Loucy (cell line): ENCODE data around the gene TEX261.
A peak's percentile ranks its signal among the peaks of the same experiment; 100 is the strongest.

Experiments
- H2AFZ ChIP-seq: fragments of 200-600 bp; sonication (generic); 2 replicates; pipeline ENCODE4 v1.6.0; 2016; ENCODE audit warnings: antibody characterized with exemption, mild to moderate bottlenecking, low read length, moderate library complexity
- H3F3A ChIP-seq: fragments of 200-600 bp; 2 replicates; pipeline ENCODE4 v1.6.0; 2016; ENCODE audit warnings: antibody characterized with exemption, low read depth, mild to moderate bottlenecking
- H3K27me3 ChIP-seq: fragments of 200-600 bp; sonication (generic); 2 replicates; pipeline ENCODE4 v1.6.1; 2014; ENCODE audit warnings: low read length, mild to moderate bottlenecking; ENCODE audit not compliant: insufficient read depth, poor library complexity, severe bottlenecking
- H3K36me3 ChIP-seq: fragments of 200-600 bp; sonication (generic); 2 replicates; pipeline ENCODE4 v1.6.1; 2016; ENCODE audit warnings: low read length; ENCODE audit not compliant: insufficient read depth
- H3K4me1 ChIP-seq: fragments of 200-600 bp; sonication (generic); 2 replicates; pipeline ENCODE4 v1.5.1; 2014; ENCODE audit warnings: low read length, mild to moderate bottlenecking; ENCODE audit not compliant: insufficient read depth, poor library complexity, severe bottlenecking
- H3K4me2 ChIP-seq: fragments of 200-600 bp; sonication (generic); 2 replicates; pipeline ENCODE4 v1.6.0; 2014; ENCODE audit warnings: antibody characterized with exemption, low read length, low read depth, mild to moderate bottlenecking; ENCODE audit not compliant: poor library complexity, severe bottlenecking
- H3K4me3 ChIP-seq: fragments of 200-600 bp; sonication (generic); 2 replicates; pipeline ENCODE4 v1.5.1; 2014; ENCODE audit warnings: low read length, mild to moderate bottlenecking, mixed read lengths; ENCODE audit not compliant: poor library complexity, severe bottlenecking
- H3K79me2 ChIP-seq: fragments of 200-600 bp; sonication (generic); 2 replicates; pipeline ENCODE4 v1.6.1; 2014; ENCODE audit warnings: low read length; ENCODE audit not compliant: insufficient read depth
- H3K9ac ChIP-seq: fragments of 200-600 bp; sonication (generic); 2 replicates; pipeline ENCODE4 v1.6.0; 2014; ENCODE audit warnings: mild to moderate bottlenecking, low read depth, low read length, moderate library complexity; ENCODE audit not compliant: poor library complexity, severe bottlenecking
- H3K9me2 ChIP-seq: fragments of 200-600 bp; sonication (generic); replicated peaks from 2 replicates; pipeline ENCODE4 v1.6.1; 2016; ENCODE audit warnings: low read depth, low read length, mixed read lengths
- H3K9me3 ChIP-seq: fragments of 200-600 bp; sonication (generic); 2 replicates; pipeline ENCODE4 v1.6.1; 2014; ENCODE audit warnings: mild to moderate bottlenecking, antibody characterized with exemption, low read length, low read depth; ENCODE audit not compliant: insufficient read depth
- H4K20me1 ChIP-seq: fragments of 200-600 bp; sonication (generic); 2 replicates; pipeline ENCODE4 v1.6.0; 2014; ENCODE audit warnings: antibody characterized with exemption, low read length, mild to moderate bottlenecking; ENCODE audit not compliant: insufficient read depth, poor library complexity, severe bottlenecking
- EZH2phosphoT487 ChIP-seq: fragments of 200-600 bp; IDR thresholded peaks from 2 replicates; pipeline ENCODE4 v1.6.1; 2018; ENCODE audit warnings: antibody characterized with exemption, mild to moderate bottlenecking, moderate library complexity, borderline replicate concordance
- TF ChIP-seq, protein P1 (sequence below): fragments of 200-600 bp; sonication (generic); conservative IDR thresholded peaks from 2 replicates; pipeline ENCODE4 v1.5.1; 2014; ENCODE audit warnings: mild to moderate bottlenecking, antibody characterized with exemption, low read length

The TEX261 gene

GRCh38 chr2:70977605-70978205 lies 17.0 kb downstream of the TEX261 start:
- Histone ChIP-seq H4K20me1 (no peaks in the 10 kb centered on the region), H3K4me1 (peaks cover 4% of the 10 kb centered on the region), H3K36me3 (no peaks in the 10 kb centered on the region), H2AFZ (no peak overlapping the region), H3K27me3 (no peaks in the 10 kb centered on the region), H3K79me2 (no peaks in the 10 kb centered on the region), H3K9me2 (no peaks in the 10 kb centered on the region), H3F3A (no peaks in the 10 kb centered on the region), H3K4me2 (peak overlapping the region; percentile 61), H3K9me3 (no peaks in the 10 kb centered on the region), H3K4me3 (peak overlapping the region; percentile 84), H3K9ac (peak overlapping the region; percentile 67)
- TF ChIP-seq, protein P1, sequence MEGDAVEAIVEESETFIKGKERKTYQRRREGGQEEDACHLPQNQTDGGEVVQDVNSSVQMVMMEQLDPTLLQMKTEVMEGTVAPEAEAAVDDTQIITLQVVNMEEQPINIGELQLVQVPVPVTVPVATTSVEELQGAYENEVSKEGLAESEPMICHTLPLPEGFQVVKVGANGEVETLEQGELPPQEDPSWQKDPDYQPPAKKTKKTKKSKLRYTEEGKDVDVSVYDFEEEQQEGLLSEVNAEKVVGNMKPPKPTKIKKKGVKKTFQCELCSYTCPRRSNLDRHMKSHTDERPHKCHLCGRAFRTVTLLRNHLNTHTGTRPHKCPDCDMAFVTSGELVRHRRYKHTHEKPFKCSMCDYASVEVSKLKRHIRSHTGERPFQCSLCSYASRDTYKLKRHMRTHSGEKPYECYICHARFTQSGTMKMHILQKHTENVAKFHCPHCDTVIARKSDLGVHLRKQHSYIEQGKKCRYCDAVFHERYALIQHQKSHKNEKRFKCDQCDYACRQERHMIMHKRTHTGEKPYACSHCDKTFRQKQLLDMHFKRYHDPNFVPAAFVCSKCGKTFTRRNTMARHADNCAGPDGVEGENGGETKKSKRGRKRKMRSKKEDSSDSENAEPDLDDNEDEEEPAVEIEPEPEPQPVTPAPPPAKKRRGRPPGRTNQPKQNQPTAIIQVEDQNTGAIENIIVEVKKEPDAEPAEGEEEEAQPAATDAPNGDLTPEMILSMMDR, result peak; percentile 37
- no peak for TF ChIP-seq EZH2phosphoT487

- Histone ChIP-seq H3K36me3 (no peaks in the 10 kb centered on the region), H3K9me3 (no peaks in the 10 kb centered on the region), H3K9me2 (no peaks in the 10 kb centered on the region), H3K4me3 (no peak overlapping the region), H3K9ac (no peak overlapping the region), H3K27me3 (no peaks in the 10 kb centered on the region), H3K4me1 (peaks cover 4% of the 10 kb centered on the region), H3F3A (no peaks in the 10 kb centered on the region), H2AFZ (no peak overlapping the region), H3K4me2 (no peak overlapping the region), H3K79me2 (no peaks in the 10 kb centered on the region), H4K20me1 (no peaks in the 10 kb centered on the region)
- TF ChIP-seq, protein P1, result no peak
Observed at GRCh38 chr2:70975237-70975636, 19.4 kb downstream of the TEX261 start.

- Histone ChIP-seq H3K9ac (no peak overlapping the region), H3K4me3 (no peak overlapping the region), H3K36me3 (no peaks in the 10 kb centered on the region), H3K9me2 (no peaks in the 10 kb centered on the region), H2AFZ (no peak overlapping the region), H3K79me2 (no peaks in the 10 kb centered on the region), H3K27me3 (no peaks in the 10 kb centered on the region), H3K9me3 (no peaks in the 10 kb centered on the region), H3K4me2 (no peak overlapping the region), H3F3A (no peaks in the 10 kb centered on the region), H3K4me1 (peaks cover 4% of the 10 kb centered on the region), H4K20me1 (no peaks in the 10 kb centered on the region)
- TF ChIP-seq, protein P1, result no peak
- TF ChIP-seq EZH2phosphoT487, result no peak
Observed at GRCh38 chr2:70974592-70974991, 20.1 kb downstream of the TEX261 start.
